AG04449 (cell line): ENCODE data around the gene CADM1.

Experiments used
- CTCF ChIA-PET: fragments of 350-600 bp; formaldehyde crosslinking; extraction: SDS; loops from one replicate; lab custom pipeline; 2021; ENCODE audit warnings: antibody characterized with exemption; lab: Yijun Ruan, JAX
- POLR2A ChIA-PET: fragments of 400-600, 350-600 bp; formaldehyde crosslinking; extraction: SDS; loops from one replicate; lab custom pipeline; 2020; ENCODE audit warnings: antibody characterized with exemption, inconsistent platforms; lab: Yijun Ruan, JAX
- DNase-seq: peaks from one replicate; pipeline ENCODE4 v3.0.0-alpha.2; 2010; ENCODE audit warnings: low read depth, low spot score
- H3K4me3 ChIP-seq: 2 replicates; pipeline ENCODE4 v1.5.1; 2011; ENCODE audit warnings: low read depth, mild to moderate bottlenecking, control low read depth, low read length
- TF ChIP-seq, protein P1 (sequence below): IDR thresholded peaks from one replicate; pipeline ENCODE4 v1.5.1; 2011; ENCODE audit warnings: mild to moderate bottlenecking, moderate library complexity, low read length, control low read depth, inconsistent platforms; ENCODE audit not compliant: insufficient read depth; ENCODE audit errors: missing control alignments

The CADM1 gene

DNA sequence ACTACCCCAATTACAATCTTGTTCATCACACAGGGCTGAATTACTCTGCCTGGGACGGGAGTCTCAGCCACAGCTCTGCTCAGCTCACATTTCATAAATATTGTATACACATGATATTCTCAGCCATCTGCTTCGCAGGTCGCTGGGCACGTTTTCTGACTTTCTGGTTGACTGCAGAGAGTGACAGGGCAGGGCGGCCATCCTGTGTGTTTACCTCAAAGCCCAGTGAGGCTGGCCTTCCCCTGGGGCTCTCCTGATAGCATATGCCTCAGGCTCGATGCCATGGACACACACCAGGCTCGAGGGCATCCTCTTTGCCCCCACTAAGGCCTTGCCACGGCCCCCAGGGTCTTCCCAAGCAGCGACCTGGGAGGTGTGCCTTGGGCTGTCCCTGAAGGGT, 345.0 kb downstream of the CADM1 start:
- CTCF ChIA-PET = no interaction called here
- TF ChIP-seq, protein P1, sequence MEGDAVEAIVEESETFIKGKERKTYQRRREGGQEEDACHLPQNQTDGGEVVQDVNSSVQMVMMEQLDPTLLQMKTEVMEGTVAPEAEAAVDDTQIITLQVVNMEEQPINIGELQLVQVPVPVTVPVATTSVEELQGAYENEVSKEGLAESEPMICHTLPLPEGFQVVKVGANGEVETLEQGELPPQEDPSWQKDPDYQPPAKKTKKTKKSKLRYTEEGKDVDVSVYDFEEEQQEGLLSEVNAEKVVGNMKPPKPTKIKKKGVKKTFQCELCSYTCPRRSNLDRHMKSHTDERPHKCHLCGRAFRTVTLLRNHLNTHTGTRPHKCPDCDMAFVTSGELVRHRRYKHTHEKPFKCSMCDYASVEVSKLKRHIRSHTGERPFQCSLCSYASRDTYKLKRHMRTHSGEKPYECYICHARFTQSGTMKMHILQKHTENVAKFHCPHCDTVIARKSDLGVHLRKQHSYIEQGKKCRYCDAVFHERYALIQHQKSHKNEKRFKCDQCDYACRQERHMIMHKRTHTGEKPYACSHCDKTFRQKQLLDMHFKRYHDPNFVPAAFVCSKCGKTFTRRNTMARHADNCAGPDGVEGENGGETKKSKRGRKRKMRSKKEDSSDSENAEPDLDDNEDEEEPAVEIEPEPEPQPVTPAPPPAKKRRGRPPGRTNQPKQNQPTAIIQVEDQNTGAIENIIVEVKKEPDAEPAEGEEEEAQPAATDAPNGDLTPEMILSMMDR = no peak
- no peak overlapping the region for H3K4me3 ChIP-seq
- no peak for DNase-seq
- POLR2A ChIA-PET = no interaction called here

DNA sequence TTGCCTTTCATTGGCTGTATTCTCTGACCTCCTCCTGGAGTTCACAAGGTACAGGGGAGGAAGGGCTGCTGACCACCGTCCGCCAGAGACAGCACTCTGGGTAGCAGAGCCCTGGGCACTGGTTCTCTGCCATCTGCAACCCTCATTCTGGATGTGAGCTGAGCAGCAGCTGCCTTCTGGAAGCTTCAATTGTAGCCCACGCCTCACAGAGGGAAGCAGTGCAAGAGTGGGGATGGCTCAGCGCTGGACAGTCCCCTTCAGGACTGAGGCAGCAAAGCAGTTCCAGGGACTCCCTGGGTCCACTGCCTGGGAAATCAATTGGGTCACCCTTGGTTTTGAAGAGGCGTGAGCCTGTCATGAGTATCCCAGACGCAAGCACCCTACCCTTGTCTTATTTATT, 346.2 kb downstream of the CADM1 start:
- CTCF ChIA-PET = no interaction called here
- POLR2A ChIA-PET = no interaction called here
- no peak for DNase-seq
- no peak overlapping the region for H3K4me3 ChIP-seq
- TF ChIP-seq, protein P1 = no peak

DNA sequence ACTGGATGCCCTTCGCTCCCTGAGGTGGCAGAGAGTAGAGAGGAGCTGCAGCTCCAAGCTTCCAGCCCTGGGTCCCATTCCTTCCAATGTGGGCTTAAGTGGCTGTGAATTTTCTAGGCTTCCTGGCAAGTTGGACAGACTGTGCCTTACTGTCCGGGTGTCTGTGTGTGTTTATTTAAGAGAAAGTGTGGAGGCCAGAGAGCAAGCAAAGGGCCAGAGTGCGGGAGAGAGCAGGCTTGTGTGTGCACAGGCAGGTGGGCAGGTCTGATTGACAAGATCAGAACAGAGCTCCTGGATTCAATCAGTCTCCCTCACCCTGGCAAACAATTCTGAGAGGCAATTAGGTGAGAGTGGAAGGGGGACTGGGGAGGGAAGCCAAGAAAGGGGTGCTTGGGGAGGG, 347.0 kb downstream of the CADM1 start:
- TF ChIP-seq, protein P1 = no peak
- ChIA-PET CTCF (interaction anchor here (1.2 kb wide), 1 partner anchor 11 kb away, joined by 3 read pairs; no protein-coding TSS in a partner anchor), POLR2A (no interaction called here)
- DNase-seq = no peak
- H3K4me3 ChIP-seq = no peak overlapping the region

DNA sequence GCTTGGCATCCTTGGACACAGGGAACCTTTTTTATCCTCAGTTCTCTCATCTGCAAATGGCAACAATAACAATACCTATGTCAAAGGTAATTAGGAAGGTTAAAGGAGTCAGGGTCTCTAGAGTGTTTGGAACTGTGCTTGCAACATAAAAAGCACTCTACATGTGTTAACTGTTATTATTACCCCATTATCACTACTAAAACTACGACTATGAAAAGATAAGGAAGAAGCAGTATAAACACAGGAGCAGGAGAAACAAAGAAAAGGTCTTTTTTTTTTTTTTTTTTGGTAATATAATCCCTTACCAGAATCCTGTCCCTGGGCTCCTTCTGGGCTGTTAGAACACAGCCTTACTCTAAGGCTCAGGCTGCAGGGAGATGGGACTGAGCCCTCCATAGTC, 348.2 kb downstream of the CADM1 start:
- TF ChIP-seq, protein P1 = no peak
- no peak overlapping the region for H3K4me3 ChIP-seq
- ChIA-PET POLR2A (no interaction called here), CTCF (interaction anchor here (1.2 kb wide), 1 partner anchor 12 kb away, joined by 3 read pairs; no protein-coding TSS in a partner anchor)
- DNase-seq = no peak

DNA sequence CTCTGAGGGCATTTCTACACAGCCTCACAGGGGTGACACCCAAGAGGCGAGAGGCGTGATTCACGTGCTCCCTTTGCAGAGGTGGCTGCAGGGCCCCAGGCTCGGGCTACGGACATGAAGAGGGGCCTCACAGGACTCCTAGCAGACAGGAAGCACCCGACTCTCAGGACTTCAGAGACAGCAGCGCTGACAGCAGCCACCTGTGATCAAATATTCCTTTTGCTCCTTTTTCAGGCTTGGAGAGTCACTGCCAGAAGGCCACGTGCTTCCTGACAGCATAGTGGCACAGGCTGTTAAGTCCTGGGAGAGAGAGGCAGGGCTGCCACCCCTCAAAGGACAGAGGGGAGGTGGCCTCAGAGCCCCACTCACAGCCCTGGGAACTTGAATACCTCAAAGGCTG, 348.9 kb downstream of the CADM1 start:
- no peak for DNase-seq
- CTCF ChIA-PET = no interaction called here
- POLR2A ChIA-PET = no interaction called here
- TF ChIP-seq, protein P1 = no peak
- H3K4me3 ChIP-seq = no peak overlapping the region

DNA sequence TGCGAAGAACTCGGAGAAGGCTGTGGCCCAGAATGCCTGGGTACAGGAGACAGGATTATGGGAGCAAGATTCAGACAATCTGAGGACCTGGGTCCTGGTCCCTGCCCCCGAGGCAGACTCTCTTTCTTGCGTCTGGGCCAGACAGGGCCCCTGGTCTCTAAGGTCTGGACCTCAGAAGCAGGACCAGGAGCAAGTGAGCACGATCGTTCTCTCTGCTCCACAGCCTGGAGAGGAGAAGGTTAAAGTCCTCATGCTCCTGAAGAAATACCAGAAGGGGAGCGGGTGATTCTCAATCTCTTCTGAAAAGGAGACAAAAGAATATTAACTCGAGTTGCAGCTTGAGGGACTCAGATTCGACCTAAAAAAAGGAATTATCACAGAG, 349.9 kb downstream of the CADM1 start:
- no peak overlapping the region for H3K4me3 ChIP-seq
- DNase-seq = no peak
- TF ChIP-seq, protein P1 = no peak
- ChIA-PET CTCF (no interaction called here), POLR2A (no interaction called here)
